CD14-positive monocyte (primary cell): ENCODE measurements around the gene MPST. TPM values are rescaled to one million over a fixed set of nuclear protein-coding genes. Genes with fewer than 3 reads are reported as not detected.
A peak's percentile ranks its signal among the peaks of the same experiment; 100 is the strongest.

Source experiments
- DNase-seq, 3 donors: peaks; one replicate each; pipeline ENCODE4 v3.0.0-alpha.2; 2011 to 2022
- H2AFZ ChIP-seq: 2 replicates; pipeline ENCODE4 v1.6.0; 2012; ENCODE audit warnings: mild to moderate bottlenecking, low read depth, low read length, inconsistent platforms; ENCODE audit not compliant: insufficient read depth, poor library complexity, severe bottlenecking
- H3K27ac ChIP-seq, 2 donors: 1 replicate in 1 of 2; 2 replicates in 1 of 2; pipeline ENCODE4 v1.5.1; 2012 to 2013; ENCODE audit warnings: low read length in 2 of 2, control low read depth in 1 of 2, inconsistent platforms in 1 of 2, low read depth in 1 of 2, mild to moderate bottlenecking in 1 of 2
- H3K27me3 ChIP-seq, 2 donors: one replicate each; pipeline versions ENCODE4 v1.6.0 to v1.6.1; 2011 to 2013; ENCODE audit warnings: low read length in 2 of 2; ENCODE audit not compliant: control insufficient read depth in 2 of 2, insufficient read depth in 2 of 2
- H3K36me3 ChIP-seq, 2 donors: replicated peaks in 1 of 2; 1 replicate in 1 of 2; 2 replicates in 1 of 2; pipeline versions ENCODE4 v1.5.1 to v1.6.1; 2012 to 2013; ENCODE audit warnings: low read length in 2 of 2, control low read depth in 1 of 2, inconsistent platforms in 1 of 2, mild to moderate bottlenecking in 1 of 2; ENCODE audit not compliant: insufficient read depth in 2 of 2, control insufficient read depth in 1 of 2
- H3K4me1 ChIP-seq, 2 donors: 1 replicate in 1 of 2; 2 replicates in 1 of 2; pipeline versions ENCODE4 v1.5.1 to v1.6.1; 2012 to 2013; ENCODE audit warnings: low read length in 2 of 2, control low read depth in 1 of 2, inconsistent platforms in 1 of 2, mild to moderate bottlenecking in 1 of 2, moderate library complexity in 1 of 2; ENCODE audit not compliant: insufficient read depth in 2 of 2, control insufficient read depth in 1 of 2
- H3K4me2 ChIP-seq: replicated peaks from 2 replicates; pipeline ENCODE3; 2012; ENCODE audit warnings: low read length, moderate library complexity, mild to moderate bottlenecking; ENCODE audit not compliant: poor library complexity, severe bottlenecking; ENCODE audit errors: extremely low read depth
- H3K4me3 ChIP-seq, 3 experiments: fragments of 200-600 bp in 1 of 3; sonication (generic) in 1 of 3; replicated peaks in 1 of 3; 1 replicate in 2 of 3; 2 replicates in 1 of 3; pipeline ENCODE4 v1.5.1; 2011 to 2013; ENCODE audit warnings: low read length in 3 of 3, mild to moderate bottlenecking in 3 of 3, control low read depth in 2 of 3, low read depth in 2 of 3, inconsistent platforms in 1 of 3, moderate library complexity in 1 of 3
- H3K79me2 ChIP-seq: 2 replicates; pipeline ENCODE4 v1.6.0; 2012; ENCODE audit warnings: mild to moderate bottlenecking, control low read depth, inconsistent platforms, low read length, moderate library complexity; ENCODE audit not compliant: insufficient read depth
- H3K9ac ChIP-seq: 2 replicates; pipeline ENCODE4 v1.6.0; 2017; ENCODE audit warnings: low read length, mild to moderate bottlenecking; ENCODE audit not compliant: insufficient read depth, poor library complexity, severe bottlenecking
- H3K9me3 ChIP-seq, 2 donors: replicated peaks in 1 of 2; 1 replicate in 1 of 2; 2 replicates in 1 of 2; pipeline versions ENCODE4 v1.5.1 to v1.6.1; 2012 to 2013; ENCODE audit warnings: low read length in 2 of 2, control low read depth in 1 of 2; ENCODE audit not compliant: control insufficient read depth in 1 of 2, insufficient read depth in 1 of 2
- H4K20me1 ChIP-seq: 2 replicates; pipeline ENCODE4 v1.6.0; 2012; ENCODE audit warnings: mild to moderate bottlenecking, low read length, control low read depth, moderate library complexity; ENCODE audit not compliant: insufficient read depth
- H3K27ac Mint-ChIP-seq, 7 donors: one replicate each; pipeline ENCODE4 v1.8.0; 2020; ENCODE audit warnings: mild to moderate bottlenecking in 7 of 7, mixed read lengths in 7 of 7, moderate library complexity in 6 of 7, inconsistent platforms in 2 of 7
- H3K27me3 Mint-ChIP-seq, 3 donors: one replicate each; pipeline ENCODE4 v1.8.0; 2021 to 2022; ENCODE audit warnings: low read depth in 3 of 3, mild to moderate bottlenecking in 3 of 3, mixed read lengths in 3 of 3, moderate library complexity in 3 of 3, inconsistent platforms in 1 of 3
- H3K36me3 Mint-ChIP-seq, 2 donors: one replicate each; pipeline ENCODE4 v1.8.0; 2020; ENCODE audit warnings: mixed read lengths in 2 of 2, inconsistent platforms in 1 of 2, mild to moderate bottlenecking in 1 of 2
- H3K4me1 Mint-ChIP-seq: one replicate; pipeline ENCODE4 v1.8.0; 2020; ENCODE audit warnings: mild to moderate bottlenecking, mixed read lengths
- H3K4me3 Mint-ChIP-seq, 2 donors: one replicate each; pipeline ENCODE4 v1.8.0; 2020; ENCODE audit warnings: mild to moderate bottlenecking in 2 of 2, mixed read lengths in 2 of 2, moderate library complexity in 1 of 2
- H3K9me3 Mint-ChIP-seq, 7 donors: one replicate each; pipeline ENCODE4 v1.8.0; 2020 to 2022; ENCODE audit warnings: mixed read lengths in 7 of 7, mild to moderate bottlenecking in 6 of 7, moderate library complexity in 6 of 7, inconsistent platforms in 2 of 7
- CTCF ChIP-seq: fragments of 200-600 bp; IDR thresholded peaks from one replicate; pipeline ENCODE4 v1.8.0; 2022; ENCODE audit warnings: antibody characterized with exemption, mild to moderate bottlenecking
- WGBS: methylation state at CpG from one replicate; pipeline ENCODE4 v1.1.5; 2013; ENCODE audit warnings: missing lambda C conversion rate; ENCODE audit not compliant: insufficient coverage; 5-methylcytosine and 5-hydroxymethylcytosine counted together
- intact Hi-C, 2 donors: fragments of 100-400 bp; cut with micrococcal nuclease; formaldehyde crosslinking; loops; one replicate each; pipeline versions ENCODE4 v1.15.0 to v1.15.1; 2023
- polyA plus RNA-seq, 3 donors: library from polyadenylated mRNA; depleted of rRNA in 1 of 3; unstranded in 2 of 3; stranded (reverse) in 1 of 3; fragments of 300-500 nt in 2 of 3; fragments of >200 nt in 1 of 3; fragmentation: Illumina TruSeq in 2 of 3; gene quantifications; 1 replicate in 2 of 3; 2 replicates in 1 of 3; pipeline ENCODE4 v1.2.3, GENCODE V29; 2012 to 2021

Gene MPST
- polyA plus RNA-seq, 3 donors = 27.9 to 53.7 (median 51.2) TPM

DNA sequence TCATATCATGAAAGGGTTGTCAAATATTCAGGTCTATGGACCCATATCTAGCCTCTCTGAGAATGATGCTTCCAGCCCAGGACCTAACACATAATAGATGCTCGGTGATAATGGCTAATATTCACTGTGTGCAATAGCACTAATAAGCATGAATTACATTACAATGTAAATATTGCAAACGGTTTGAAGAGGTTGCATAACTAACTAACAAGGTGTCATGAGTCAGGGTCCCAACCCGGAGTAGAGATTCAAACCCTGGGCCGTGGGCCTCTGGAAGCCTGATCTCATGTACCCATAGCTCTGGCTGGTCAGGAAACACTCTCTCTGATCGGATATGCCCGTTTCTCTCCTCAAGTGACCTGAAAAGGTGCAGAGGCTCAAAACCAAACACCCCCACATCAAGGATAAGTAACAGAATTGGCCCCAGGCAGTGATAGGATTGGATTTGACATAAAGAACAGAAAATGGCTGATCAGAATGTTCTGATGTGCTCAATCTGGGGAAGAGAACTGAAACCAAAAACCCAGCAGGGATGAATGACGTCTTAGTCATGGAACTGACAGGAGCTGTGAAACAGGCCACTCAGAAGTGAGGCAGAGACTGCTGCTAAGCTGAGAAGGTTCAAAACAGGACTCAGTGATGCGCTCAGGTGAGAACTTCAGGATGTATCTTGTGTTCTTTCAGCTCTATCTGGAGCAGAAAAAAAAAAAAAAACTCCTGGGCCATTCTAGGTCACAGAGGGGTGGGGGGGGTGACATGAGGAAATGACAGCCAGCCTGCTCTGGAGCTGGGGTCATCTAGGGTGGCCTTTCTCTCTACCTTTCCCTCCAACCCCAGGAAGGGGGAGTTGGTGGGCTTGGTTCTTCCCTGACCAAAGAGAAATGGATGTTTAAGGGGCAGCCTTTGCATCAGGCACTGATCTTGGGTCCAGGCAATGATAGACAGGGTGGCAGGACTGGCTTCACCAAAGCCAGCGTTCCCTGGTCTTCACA, 25.4 kb downstream of the MPST start:
- Histone ChIP-seq H3K9ac (no peak overlapping the region), H3K4me1 (peaks cover 24 to 26% of the 10 kb centered on the region in 2 donors), H2AFZ (no peak overlapping the region), H3K4me3 (no peak overlapping the region), H3K9me3 (no peaks in the 10 kb centered on the region), H3K4me2 (no peak overlapping the region), H3K27ac (no peak overlapping the region), H3K79me2 (no peaks in the 10 kb centered on the region), H3K36me3 (no peaks in the 10 kb centered on the region), H4K20me1 (no peaks in the 10 kb centered on the region), H3K27me3 (no peaks in the 10 kb centered on the region)
- DNase-seq = peak in 2 of 3 donors; percentile 26 to 52
- Mint-ChIP-seq H3K9me3 (no peaks in the 10 kb centered on the region), H3K4me3 (no peak overlapping the region), H3K4me1 (peaks cover 22% of the 10 kb centered on the region), H3K36me3 (no peaks in the 10 kb centered on the region), H3K27ac (peak overlapping the region in 3 of 7 donors; percentile 20 to 70 (median 59)), H3K27me3 (peaks cover 0 to 7% (median 1%) of the 10 kb centered on the region in 3 donors)
- intact Hi-C loops = no loop called here
- TF ChIP-seq CTCF = no peak
- 37% methylated on average over 4 of the region's 9 CpGs for WGBS

GRCh38 chr22:37045958-37046357, 26.4 kb downstream of the MPST start:
- H3K4me3 Mint-ChIP-seq = no peak overlapping the region
- Histone ChIP-seq H2AFZ (no peak overlapping the region), H3K27me3 (no peaks in the 10 kb centered on the region), H3K9me3 (no peaks in the 10 kb centered on the region), H3K79me2 (no peaks in the 10 kb centered on the region), H3K4me2 (no peak overlapping the region), H3K27ac (no peak overlapping the region), H3K4me1 (peaks cover 34 to 37% of the 10 kb centered on the region in 2 donors), H3K9ac (no peak overlapping the region), H3K4me3 (no peak overlapping the region), H4K20me1 (no peaks in the 10 kb centered on the region), H3K36me3 (no peaks in the 10 kb centered on the region)
- no peak for DNase-seq
- peak overlapping the region in 1 of 7 donors; percentile 25 for H3K27ac Mint-ChIP-seq
- TF ChIP-seq CTCF = peak; percentile 67
- peaks cover 29% of the 10 kb centered on the region for H3K4me1 Mint-ChIP-seq
- no peaks in the 10 kb centered on the region for H3K36me3 Mint-ChIP-seq
- WGBS = 100% methylated on average over 1 of the region's 4 CpGs
- peaks cover 0 to 5% (median 1%) of the 10 kb centered on the region in 3 donors for H3K27me3 Mint-ChIP-seq
- H3K9me3 Mint-ChIP-seq = no peaks in the 10 kb centered on the region
- intact Hi-C loops = no loop called here
